H9 (cell line): ENCODE results near the gene ANTXR2. TPM values are rescaled to one million over a fixed set of nuclear protein-coding genes. Genes with fewer than 3 reads are reported as not detected.

Experiments used
- DNase-seq: peaks from one replicate; pipeline ENCODE4 v3.0.0-alpha.2; 2017
- H2AFZ ChIP-seq: one replicate; pipeline ENCODE4 v1.6.1; 2013; ENCODE audit warnings: mild to moderate bottlenecking, low read length, control low read depth, moderate library complexity
- H2AK5ac ChIP-seq: 2 replicates; pipeline ENCODE4 v1.6.1; 2013; ENCODE audit warnings: low read length, control low read depth, mixed read lengths; ENCODE audit not compliant: insufficient read length
- H2BK120ac ChIP-seq: one replicate; pipeline ENCODE4 v1.6.1; 2013; ENCODE audit warnings: low read depth, mild to moderate bottlenecking, low read length, control low read depth, inconsistent platforms; ENCODE audit not compliant: poor library complexity, severe bottlenecking
- H2BK12ac ChIP-seq: 2 replicates; pipeline ENCODE4 v1.6.1; 2013; ENCODE audit warnings: low read length, control low read depth, mixed read lengths, low read depth; ENCODE audit not compliant: insufficient read length
- H2BK15ac ChIP-seq: 2 replicates; pipeline ENCODE4 v1.6.1; 2013; ENCODE audit warnings: low read depth, low read length, control low read depth
- H2BK20ac ChIP-seq: one replicate; pipeline ENCODE4 v1.6.1; 2013; ENCODE audit warnings: low read depth, mild to moderate bottlenecking, low read length, control low read depth, inconsistent platforms; ENCODE audit not compliant: poor library complexity, severe bottlenecking
- H2BK5ac ChIP-seq: 2 replicates; pipeline ENCODE4 v1.6.1; 2013; ENCODE audit warnings: low read length, control low read depth, mixed read lengths; ENCODE audit not compliant: insufficient read length
- H3K14ac ChIP-seq: 2 replicates; pipeline ENCODE4 v1.6.1; 2013; ENCODE audit warnings: low read length, control low read depth; ENCODE audit not compliant: insufficient read depth
- H3K18ac ChIP-seq: 2 replicates; pipeline ENCODE4 v1.6.1; 2013; ENCODE audit warnings: low read depth, mild to moderate bottlenecking, mixed read lengths, low read length, control low read depth; ENCODE audit not compliant: insufficient read length
- H3K23ac ChIP-seq: 2 replicates; pipeline ENCODE4 v1.6.1; 2013; ENCODE audit warnings: low read length, control low read depth, mixed read lengths, low read depth; ENCODE audit not compliant: insufficient read length
- H3K23me2 ChIP-seq: 2 replicates; pipeline ENCODE4 v1.6.1; 2013; ENCODE audit warnings: low read depth, mild to moderate bottlenecking, mixed read lengths, low read length, control low read depth; ENCODE audit not compliant: insufficient read length, poor library complexity, severe bottlenecking
- H3K27ac ChIP-seq: 2 replicates; pipeline ENCODE4 v1.5.1; 2013; ENCODE audit warnings: low read length, control low read depth, mixed read lengths, low read depth; ENCODE audit not compliant: insufficient read length
- H3K27me3 ChIP-seq: 2 replicates; pipeline ENCODE4 v1.6.1; 2013; ENCODE audit warnings: low read length, control low read depth, inconsistent platforms; ENCODE audit not compliant: insufficient read depth
- H3K4ac ChIP-seq: 2 replicates; pipeline ENCODE4 v1.6.1; 2013; ENCODE audit warnings: low read depth, mild to moderate bottlenecking, control low read depth, inconsistent platforms, low read length, moderate library complexity
- H3K4me1 ChIP-seq: 2 replicates; pipeline ENCODE4 v1.6.1; 2013; ENCODE audit warnings: low read length, control low read depth, inconsistent platforms; ENCODE audit not compliant: insufficient read depth
- H3K4me2 ChIP-seq: 2 replicates; pipeline ENCODE4 v1.6.1; 2013; ENCODE audit warnings: low read length, control low read depth, mixed read lengths; ENCODE audit not compliant: insufficient read length, insufficient read depth
- H3K56ac ChIP-seq: 2 replicates; pipeline ENCODE4 v1.6.1; 2013; ENCODE audit warnings: low read depth, mild to moderate bottlenecking, mixed read lengths, low read length, control low read depth; ENCODE audit not compliant: insufficient read length
- H3K79me1 ChIP-seq: 2 replicates; pipeline ENCODE4 v1.6.1; 2013; ENCODE audit warnings: low read depth, mild to moderate bottlenecking, moderate library complexity, low read length, control low read depth, inconsistent platforms; ENCODE audit not compliant: insufficient read depth, poor library complexity, severe bottlenecking
- H3K79me2 ChIP-seq: 2 replicates; pipeline ENCODE4 v1.6.1; 2013; ENCODE audit warnings: low read length, control low read depth, inconsistent platforms; ENCODE audit not compliant: insufficient read depth
- H3K9ac ChIP-seq: 2 replicates; pipeline ENCODE4 v1.6.1; 2013; ENCODE audit warnings: low read length, control low read depth, mixed read lengths; ENCODE audit not compliant: insufficient read length; ENCODE audit errors: extremely low read depth
- H3K9me3 ChIP-seq: one replicate; pipeline ENCODE4 v1.6.1; 2013; ENCODE audit warnings: low read depth, low read length, inconsistent platforms; ENCODE audit not compliant: control insufficient read depth
- H3T11ph ChIP-seq: one replicate; pipeline ENCODE4 v1.6.1; 2013; ENCODE audit warnings: mild to moderate bottlenecking, low read length, control low read depth, inconsistent platforms
- H4K20me1 ChIP-seq: one replicate; pipeline ENCODE4 v1.6.1; 2013; ENCODE audit not compliant: control insufficient read depth, insufficient read length, insufficient read depth
- H4K5ac ChIP-seq: 2 replicates; pipeline ENCODE4 v1.6.1; 2013; ENCODE audit warnings: low read depth, mild to moderate bottlenecking, mixed read lengths, low read length, control low read depth; ENCODE audit not compliant: insufficient read length
- H4K8ac ChIP-seq: replicated peaks from 2 replicates; pipeline ENCODE4 v1.6.1; 2013; ENCODE audit warnings: low read length, control low read depth, mixed read lengths, low read depth; ENCODE audit not compliant: insufficient read length
- H4K91ac ChIP-seq: 2 replicates; pipeline ENCODE4 v1.6.1; 2013; ENCODE audit warnings: low read depth, mild to moderate bottlenecking, moderate library complexity, mixed read lengths, low read length, control low read depth; ENCODE audit not compliant: insufficient read length
- H3K27ac Mint-ChIP-seq, 3 experiments: 2 replicates in 2 of 3; 3 replicates in 1 of 3; pipeline ENCODE4 v1.8.0; 2020 to 2021; ENCODE audit warnings: mixed read lengths in 3 of 3, mild to moderate bottlenecking in 1 of 3, moderate library complexity in 1 of 3
- H3K27me3 Mint-ChIP-seq: 2 replicates; pipeline ENCODE4 v1.8.0; 2021; ENCODE audit warnings: low read depth, mild to moderate bottlenecking, moderate library complexity, mixed read lengths
- H3K36me3 Mint-ChIP-seq, 3 experiments: 2 replicates in 2 of 3; 3 replicates in 1 of 3; pipeline ENCODE4 v1.8.0; 2020 to 2021; ENCODE audit warnings: low read depth in 3 of 3, mixed read lengths in 3 of 3; ENCODE audit not compliant: insufficient read depth in 1 of 3
- H3K4me1 Mint-ChIP-seq, 2 experiments: 2 replicates each; pipeline ENCODE4 v1.8.0; 2020; ENCODE audit warnings: mixed read lengths in 2 of 2
- H3K4me3 Mint-ChIP-seq, 2 experiments: 2 replicates in 1 of 2; 3 replicates in 1 of 2; pipeline ENCODE4 v1.8.0; 2020 to 2021; ENCODE audit warnings: mild to moderate bottlenecking in 2 of 2, mixed read lengths in 2 of 2, moderate library complexity in 1 of 2
- H3K9me3 Mint-ChIP-seq, 2 experiments: 2 replicates in 1 of 2; 3 replicates in 1 of 2; pipeline ENCODE4 v1.8.0; 2020; ENCODE audit warnings: mild to moderate bottlenecking in 2 of 2, mixed read lengths in 2 of 2, moderate library complexity in 1 of 2
- WGBS: extraction: QIAGEN DNeasy Blood & Tissue Kit; methylation state at CpG from one replicate; pipeline ENCODE4 v1.1.7; 2013; ENCODE audit warnings: missing lambda C conversion rate, low lambda C conversion rate, mixed read lengths; ENCODE audit not compliant: insufficient read length; ENCODE audit errors: extremely low coverage; 5-methylcytosine and 5-hydroxymethylcytosine counted together
- total RNA-seq: library from RNA; stranded (reverse); gene quantifications from 2 replicates; pipeline ENCODE4 v1.2.1, GENCODE V29; 2021
- TF ChIP-seq, protein P1 (sequence below): fragments of 200-600 bp; sonication (generic); conservative IDR thresholded peaks from 3 replicates; pipeline ENCODE4 v1.8.0; 2021; ENCODE audit warnings: antibody characterized with exemption, mild to moderate bottlenecking

ANTXR2 gene
- total RNA-seq, 1 experiment from 2014 or later: 4.7 TPM

DNA sequence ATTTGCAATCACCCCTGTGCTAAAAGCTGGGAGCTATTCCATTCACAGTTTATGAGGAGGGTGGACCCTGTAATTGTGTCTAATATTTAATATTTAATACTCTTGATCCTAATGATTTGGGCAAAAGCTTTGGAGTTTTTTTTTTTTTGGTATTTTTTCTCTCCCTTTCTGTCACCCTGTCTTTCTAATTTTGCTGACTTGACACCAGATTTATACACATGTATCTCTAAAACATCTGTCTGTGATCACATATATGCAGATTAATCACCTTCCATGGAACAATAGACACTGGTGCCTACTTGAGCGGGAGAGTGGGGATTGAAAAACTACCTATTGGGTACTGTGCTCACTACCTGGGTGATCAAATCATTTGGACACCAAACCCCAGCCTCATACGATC, 18.7 kb upstream of the ANTXR2 start:
- H4K8ac ChIP-seq: no peak overlapping the region
- no peak overlapping the region for H3K14ac ChIP-seq
- no peak overlapping the region for H4K91ac ChIP-seq
- no peaks in the 10 kb centered on the region for H3K79me1 ChIP-seq
- no peaks in the 10 kb centered on the region for H3K9me3 ChIP-seq
- no peak overlapping the region; a peak in 1 of 7 replicates for H3K27ac Mint-ChIP-seq
- H2BK5ac ChIP-seq: no peak overlapping the region
- peaks cover 8% of the 10 kb centered on the region for H3K27me3 Mint-ChIP-seq
- TF ChIP-seq, protein P1, sequence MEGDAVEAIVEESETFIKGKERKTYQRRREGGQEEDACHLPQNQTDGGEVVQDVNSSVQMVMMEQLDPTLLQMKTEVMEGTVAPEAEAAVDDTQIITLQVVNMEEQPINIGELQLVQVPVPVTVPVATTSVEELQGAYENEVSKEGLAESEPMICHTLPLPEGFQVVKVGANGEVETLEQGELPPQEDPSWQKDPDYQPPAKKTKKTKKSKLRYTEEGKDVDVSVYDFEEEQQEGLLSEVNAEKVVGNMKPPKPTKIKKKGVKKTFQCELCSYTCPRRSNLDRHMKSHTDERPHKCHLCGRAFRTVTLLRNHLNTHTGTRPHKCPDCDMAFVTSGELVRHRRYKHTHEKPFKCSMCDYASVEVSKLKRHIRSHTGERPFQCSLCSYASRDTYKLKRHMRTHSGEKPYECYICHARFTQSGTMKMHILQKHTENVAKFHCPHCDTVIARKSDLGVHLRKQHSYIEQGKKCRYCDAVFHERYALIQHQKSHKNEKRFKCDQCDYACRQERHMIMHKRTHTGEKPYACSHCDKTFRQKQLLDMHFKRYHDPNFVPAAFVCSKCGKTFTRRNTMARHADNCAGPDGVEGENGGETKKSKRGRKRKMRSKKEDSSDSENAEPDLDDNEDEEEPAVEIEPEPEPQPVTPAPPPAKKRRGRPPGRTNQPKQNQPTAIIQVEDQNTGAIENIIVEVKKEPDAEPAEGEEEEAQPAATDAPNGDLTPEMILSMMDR: no peak
- H2AK5ac ChIP-seq: no peak overlapping the region
- no peak overlapping the region for H3K27ac ChIP-seq
- no peak overlapping the region for H3K4ac ChIP-seq
- no peak overlapping the region for H3T11ph ChIP-seq
- DNase-seq: no peak
- no peak overlapping the region for H2BK12ac ChIP-seq
- no peaks in the 10 kb centered on the region for H3K23me2 ChIP-seq
- no peak overlapping the region for H3K23ac ChIP-seq
- no peak overlapping the region for H2BK120ac ChIP-seq
- H3K27me3 ChIP-seq: no peaks in the 10 kb centered on the region
- H3K36me3 Mint-ChIP-seq: no peaks in the 10 kb centered on the region
- no peak overlapping the region for H2BK20ac ChIP-seq
- no peak overlapping the region for H3K9ac ChIP-seq
- no peaks in the 10 kb centered on the region for H3K4me1 Mint-ChIP-seq
- no peak overlapping the region for H2BK15ac ChIP-seq
- no peaks in the 10 kb centered on the region for H3K79me2 ChIP-seq
- H3K56ac ChIP-seq: no peak overlapping the region
- no peak overlapping the region for H3K18ac ChIP-seq
- no peaks in the 10 kb centered on the region for H4K20me1 ChIP-seq
- no peaks in the 10 kb centered on the region for H3K4me1 ChIP-seq
- no peak overlapping the region for H3K4me2 ChIP-seq
- H3K9me3 Mint-ChIP-seq: no peaks in the 10 kb centered on the region
- WGBS: no CpG with 5 or more reads among the region's 2 CpGs
- no peak overlapping the region for H2AFZ ChIP-seq
- H4K5ac ChIP-seq: no peak overlapping the region
- H3K4me3 Mint-ChIP-seq: no peak overlapping the region
